Ovary (tissue), 3 donors: ENCODE data around the gene SRP68.

ENCODE experiments used
- POLR2A ChIP-seq: fragments of 450-650 bp; IDR thresholded peaks from one replicate; pipeline ENCODE4 v1.6.1; 2017; ENCODE audit warnings: antibody characterized with exemption, mild to moderate bottlenecking, moderate library complexity
- TF ChIP-seq, protein P1 (sequence below), 3 donors: fragments of 450-650 bp in 2 of 3; fragments of 200-600 bp in 1 of 3; IDR thresholded peaks; one replicate each; pipeline versions ENCODE4 v1.5.1 to v1.8.0; 2016 to 2022; ENCODE audit warnings: antibody characterized with exemption in 3 of 3, mild to moderate bottlenecking in 1 of 3
- donor health status: DM: no; HTN: no; CAD: no.

DNA sequence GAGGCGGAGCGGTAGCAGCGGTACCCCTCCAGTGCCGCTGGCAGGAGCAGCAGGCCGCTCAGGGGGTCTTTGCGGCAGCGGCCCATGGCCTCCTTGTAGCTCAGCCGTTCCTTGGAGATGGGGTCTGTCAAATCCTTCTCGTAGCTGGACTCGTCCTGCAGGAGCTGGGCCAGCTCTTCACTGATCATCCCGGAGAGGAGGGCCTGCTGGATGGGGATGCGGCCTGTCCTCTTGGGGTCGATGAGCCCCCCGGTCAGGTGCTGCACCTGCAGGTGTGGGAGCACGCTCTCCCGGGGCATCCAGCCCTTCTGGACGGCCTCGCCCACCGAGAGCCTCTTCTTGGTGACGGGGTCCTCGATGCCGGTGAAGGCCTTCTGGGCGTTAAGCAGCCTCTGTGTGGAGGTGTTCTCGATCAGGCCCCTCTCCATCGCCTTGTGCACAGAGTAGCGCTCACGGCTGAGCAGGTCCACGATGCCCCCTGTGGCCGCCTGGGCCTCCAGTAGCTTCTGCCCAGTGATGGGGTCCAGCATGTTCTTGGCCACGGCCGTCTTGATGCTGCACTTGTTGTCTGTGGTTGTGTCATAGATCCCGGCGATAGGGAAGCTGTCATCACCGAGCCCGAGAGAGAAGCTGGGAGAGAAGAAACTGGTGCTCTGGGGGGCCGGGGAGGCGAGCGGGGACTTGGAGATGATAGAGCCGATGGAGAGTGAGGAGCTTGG, 65.0 kb downstream of the SRP68 start:
- TF ChIP-seq, protein P1, sequence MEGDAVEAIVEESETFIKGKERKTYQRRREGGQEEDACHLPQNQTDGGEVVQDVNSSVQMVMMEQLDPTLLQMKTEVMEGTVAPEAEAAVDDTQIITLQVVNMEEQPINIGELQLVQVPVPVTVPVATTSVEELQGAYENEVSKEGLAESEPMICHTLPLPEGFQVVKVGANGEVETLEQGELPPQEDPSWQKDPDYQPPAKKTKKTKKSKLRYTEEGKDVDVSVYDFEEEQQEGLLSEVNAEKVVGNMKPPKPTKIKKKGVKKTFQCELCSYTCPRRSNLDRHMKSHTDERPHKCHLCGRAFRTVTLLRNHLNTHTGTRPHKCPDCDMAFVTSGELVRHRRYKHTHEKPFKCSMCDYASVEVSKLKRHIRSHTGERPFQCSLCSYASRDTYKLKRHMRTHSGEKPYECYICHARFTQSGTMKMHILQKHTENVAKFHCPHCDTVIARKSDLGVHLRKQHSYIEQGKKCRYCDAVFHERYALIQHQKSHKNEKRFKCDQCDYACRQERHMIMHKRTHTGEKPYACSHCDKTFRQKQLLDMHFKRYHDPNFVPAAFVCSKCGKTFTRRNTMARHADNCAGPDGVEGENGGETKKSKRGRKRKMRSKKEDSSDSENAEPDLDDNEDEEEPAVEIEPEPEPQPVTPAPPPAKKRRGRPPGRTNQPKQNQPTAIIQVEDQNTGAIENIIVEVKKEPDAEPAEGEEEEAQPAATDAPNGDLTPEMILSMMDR (IDR thresholded peaks at IDR 0.05) = no peak
- TF ChIP-seq POLR2A = no peak
